ENCODE data around the gene PNMA6E.

Gene PNMA6E

DNA sequence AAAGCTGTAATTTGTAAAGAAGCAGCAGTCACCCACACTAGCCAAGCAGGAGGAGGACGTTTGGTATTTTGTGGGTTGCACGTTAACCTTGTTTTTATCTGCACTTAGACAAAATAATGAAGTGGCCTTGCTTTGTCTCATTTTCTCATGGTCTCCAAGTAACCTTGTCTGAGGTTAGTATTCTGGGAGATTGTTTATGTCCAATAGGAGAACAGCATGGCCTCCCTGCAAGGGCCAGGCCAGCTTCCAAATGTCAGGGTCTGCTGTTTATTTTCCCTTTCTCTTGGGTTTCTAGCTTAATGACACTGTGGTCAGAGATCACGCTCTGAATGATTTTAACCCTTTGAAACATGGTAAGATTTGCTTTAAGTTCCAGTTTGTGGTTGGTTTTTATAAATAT is 29.9 kb downstream of the PNMA6E start:
- H3K9me2 ChIP-seq (replicated peaks; ENCODE audit: insufficient read depth, low read length): no peaks in the 10 kb centered on the region
- H3K4me2 ChIP-seq (ENCODE audit: low read depth, low read length): no peak overlapping the region
- no peak overlapping the region for H2AFZ ChIP-seq (ENCODE audit: low read length)
- no peaks in the 10 kb centered on the region for H3K9me3 ChIP-seq (replicated peaks; ENCODE audit: insufficient read depth, low read length)
- DNase-seq: no peak
- H3K27me3 ChIP-seq (replicated peaks; ENCODE audit: insufficient read depth, low read length): no peaks in the 10 kb centered on the region
- TF ChIP-seq EZH2phosphoT487 (IDR thresholded peaks at IDR 0.05; ENCODE audit: low read length) (no peak), EZH2 (optimal IDR thresholded peaks at IDR 0.05; ENCODE audit: low read depth, low read length) (no peak)
- TF ChIP-seq, protein P1, sequence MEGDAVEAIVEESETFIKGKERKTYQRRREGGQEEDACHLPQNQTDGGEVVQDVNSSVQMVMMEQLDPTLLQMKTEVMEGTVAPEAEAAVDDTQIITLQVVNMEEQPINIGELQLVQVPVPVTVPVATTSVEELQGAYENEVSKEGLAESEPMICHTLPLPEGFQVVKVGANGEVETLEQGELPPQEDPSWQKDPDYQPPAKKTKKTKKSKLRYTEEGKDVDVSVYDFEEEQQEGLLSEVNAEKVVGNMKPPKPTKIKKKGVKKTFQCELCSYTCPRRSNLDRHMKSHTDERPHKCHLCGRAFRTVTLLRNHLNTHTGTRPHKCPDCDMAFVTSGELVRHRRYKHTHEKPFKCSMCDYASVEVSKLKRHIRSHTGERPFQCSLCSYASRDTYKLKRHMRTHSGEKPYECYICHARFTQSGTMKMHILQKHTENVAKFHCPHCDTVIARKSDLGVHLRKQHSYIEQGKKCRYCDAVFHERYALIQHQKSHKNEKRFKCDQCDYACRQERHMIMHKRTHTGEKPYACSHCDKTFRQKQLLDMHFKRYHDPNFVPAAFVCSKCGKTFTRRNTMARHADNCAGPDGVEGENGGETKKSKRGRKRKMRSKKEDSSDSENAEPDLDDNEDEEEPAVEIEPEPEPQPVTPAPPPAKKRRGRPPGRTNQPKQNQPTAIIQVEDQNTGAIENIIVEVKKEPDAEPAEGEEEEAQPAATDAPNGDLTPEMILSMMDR (IDR thresholded peaks at IDR 0.05; ENCODE audit: low read length): no peak
- H3K4me1 ChIP-seq (ENCODE audit: low read length): peaks cover 3% of the 10 kb centered on the region; the same call in 1 of the 2 replicates
- H3F3A ChIP-seq (ENCODE audit: insufficient read depth, low read length): no peaks in the 10 kb centered on the region
- no peaks in the 10 kb centered on the region for H3K79me2 ChIP-seq (ENCODE audit: low read length)
- no peak overlapping the region for H3K9ac ChIP-seq (ENCODE audit: low read length)
- no peaks in the 10 kb centered on the region for H4K20me1 ChIP-seq (ENCODE audit: insufficient read depth, low read length)
- no peak overlapping the region for H3K27ac ChIP-seq (ENCODE audit: low read length)
- no peak overlapping the region for H3K4me3 ChIP-seq (ENCODE audit: low read length)
- no peaks in the 10 kb centered on the region for H3K36me3 ChIP-seq (replicated peaks; ENCODE audit: insufficient read depth, low read length)

DNA sequence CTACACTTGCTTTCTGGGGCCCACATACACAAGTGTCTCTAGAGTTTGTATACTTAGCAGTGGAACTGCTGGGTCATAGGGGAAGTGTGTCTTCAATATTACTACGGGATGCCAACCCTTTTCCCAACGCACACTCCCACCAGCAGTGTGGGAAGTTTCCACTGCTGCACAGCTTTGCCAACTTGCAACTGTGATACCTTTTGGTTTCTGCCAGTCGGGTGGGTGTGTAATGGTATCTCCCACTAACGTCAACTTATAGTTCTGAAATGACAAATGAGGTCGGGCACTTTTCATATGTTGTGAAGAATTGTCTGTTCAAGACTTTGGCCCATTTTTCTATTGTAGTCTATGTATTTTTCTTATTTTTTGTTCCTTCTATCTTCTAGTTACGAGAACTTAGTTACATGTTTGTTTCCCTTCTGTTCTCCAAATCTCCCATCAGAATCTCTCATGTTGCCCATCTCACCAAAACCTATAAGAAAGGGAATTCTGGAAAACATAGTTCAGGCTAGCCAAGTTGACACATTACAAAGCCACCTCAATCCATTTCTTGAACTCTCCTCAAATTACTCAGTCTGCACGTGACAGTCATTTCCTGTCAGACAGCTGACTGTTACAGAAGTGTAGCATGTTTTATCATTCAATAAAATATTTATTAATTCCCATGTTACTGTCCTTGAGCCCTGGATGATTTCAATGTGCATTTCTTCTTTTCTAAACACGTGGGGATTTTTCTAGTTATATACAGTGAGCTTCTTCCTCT is 30.7 kb downstream of the PNMA6E start:
- Histone ChIP-seq H3K27ac (ENCODE audit: low read length) (no peak overlapping the region), H3K79me2 (ENCODE audit: low read length) (no peaks in the 10 kb centered on the region), H3K9me3 (replicated peaks; ENCODE audit: insufficient read depth, low read length) (no peaks in the 10 kb centered on the region), H3K9me2 (replicated peaks; ENCODE audit: insufficient read depth, low read length) (no peaks in the 10 kb centered on the region), H3F3A (ENCODE audit: insufficient read depth, low read length) (no peaks in the 10 kb centered on the region), H4K20me1 (ENCODE audit: insufficient read depth, low read length) (no peaks in the 10 kb centered on the region), H3K4me1 (ENCODE audit: low read length) (peaks cover 6% of the 10 kb centered on the region; the same call in 1 of the 2 replicates), H3K9ac (ENCODE audit: low read length) (no peak overlapping the region), H3K27me3 (replicated peaks; ENCODE audit: insufficient read depth, low read length) (no peaks in the 10 kb centered on the region), H3K36me3 (replicated peaks; ENCODE audit: insufficient read depth, low read length) (no peaks in the 10 kb centered on the region), H3K4me3 (ENCODE audit: low read length) (no peak overlapping the region), H2AFZ (ENCODE audit: low read length) (no peak overlapping the region), H3K4me2 (ENCODE audit: low read depth, low read length) (no peak overlapping the region)
- TF ChIP-seq EZH2 (optimal IDR thresholded peaks at IDR 0.05; ENCODE audit: low read depth, low read length) (no peak), EZH2phosphoT487 (IDR thresholded peaks at IDR 0.05; ENCODE audit: low read length) (no peak)
- TF ChIP-seq, protein P1 (IDR thresholded peaks at IDR 0.05; ENCODE audit: low read length): no peak
- no peak for DNase-seq

DNA sequence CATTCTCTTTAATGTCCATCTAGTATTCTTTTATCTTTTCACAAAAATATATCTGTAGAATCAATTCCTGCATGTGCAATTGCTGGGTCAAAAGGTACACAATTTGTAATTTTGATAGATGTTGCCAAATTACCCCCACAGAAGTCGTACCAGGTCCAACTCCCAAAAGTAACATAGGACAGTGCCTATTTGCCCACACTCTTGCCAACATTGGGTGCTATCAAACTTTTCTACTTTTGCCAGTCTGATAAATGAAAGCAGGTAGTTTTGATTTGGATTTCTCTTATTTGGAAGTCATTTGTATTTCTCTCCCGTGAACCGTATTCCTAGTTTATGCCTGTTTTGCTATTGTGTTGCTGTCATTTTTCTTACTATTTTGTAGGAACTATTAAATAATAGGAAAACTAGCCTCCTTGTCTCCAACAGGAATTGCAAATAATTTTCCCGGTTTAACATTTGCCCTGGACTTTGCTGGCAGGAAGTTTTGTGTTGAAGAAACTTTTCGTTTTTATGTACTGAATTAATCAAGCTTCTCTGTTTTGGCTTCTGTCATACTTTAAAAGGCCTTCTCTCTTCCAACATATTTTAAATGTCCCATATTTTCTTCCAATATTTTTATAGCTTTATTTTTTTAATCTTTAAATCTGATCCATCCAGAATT is 34.1 kb downstream of the PNMA6E start:
- H3K9me2 ChIP-seq (replicated peaks; ENCODE audit: insufficient read depth, low read length): no peaks in the 10 kb centered on the region
- 0 out of 2 replicates have a peak, but pooled peaks cover 4% of the 10 kb centered on the region for H3K4me1 ChIP-seq (ENCODE audit: low read length)
- no peaks in the 10 kb centered on the region for H4K20me1 ChIP-seq (ENCODE audit: insufficient read depth, low read length)
- no peaks in the 10 kb centered on the region for H3K27me3 ChIP-seq (replicated peaks; ENCODE audit: insufficient read depth, low read length)
- no peak overlapping the region for H3K4me2 ChIP-seq (ENCODE audit: low read depth, low read length)
- no peak for DNase-seq
- H3K27ac ChIP-seq (ENCODE audit: low read length): no peak overlapping the region
- no peaks in the 10 kb centered on the region for H3F3A ChIP-seq (ENCODE audit: insufficient read depth, low read length)
- no peaks in the 10 kb centered on the region for H3K9me3 ChIP-seq (replicated peaks; ENCODE audit: insufficient read depth, low read length)
- H3K36me3 ChIP-seq (replicated peaks; ENCODE audit: insufficient read depth, low read length): no peaks in the 10 kb centered on the region
- TF ChIP-seq EZH2 (optimal IDR thresholded peaks at IDR 0.05; ENCODE audit: low read depth, low read length): no peak
- TF ChIP-seq, protein P1 (IDR thresholded peaks at IDR 0.05; ENCODE audit: low read length): no peak
- TF ChIP-seq EZH2phosphoT487 (IDR thresholded peaks at IDR 0.05; ENCODE audit: low read length): no peak
- no peak overlapping the region for H3K4me3 ChIP-seq (ENCODE audit: low read length)
- H3K9ac ChIP-seq (ENCODE audit: low read length): no peak overlapping the region
- H3K79me2 ChIP-seq (ENCODE audit: low read length): no peaks in the 10 kb centered on the region
- H2AFZ ChIP-seq (ENCODE audit: low read length): no peak overlapping the region

All from MM.1S (cell line).